Measurements from ENCODE around the gene BBC3. TPM values are rescaled to one million over a fixed set of nuclear protein-coding genes. Genes with fewer than 3 reads are reported as not detected.
"Not testable (repeated sequence)": the region's sequence is repeated elsewhere in the genome, so short reads cannot be mapped to it uniquely, and the experiment has no call there.

Gene BBC3, protein sequence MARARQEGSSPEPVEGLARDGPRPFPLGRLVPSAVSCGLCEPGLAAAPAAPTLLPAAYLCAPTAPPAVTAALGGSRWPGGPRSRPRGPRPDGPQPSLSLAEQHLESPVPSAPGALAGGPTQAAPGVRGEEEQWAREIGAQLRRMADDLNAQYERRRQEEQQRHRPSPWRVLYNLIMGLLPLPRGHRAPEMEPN
- total RNA-seq = 10 to 100 TPM; 12.5 to 13.3 TPM

GRCh38 chr19:47230921-47231214 is at the start of gene BBC3:
Gene BBC3, minus strand, starts transcription at chr19:47231199. Its CDS starts 2,768 bp downstream, at chr19:47228431.
- no peaks in the 10 kb centered on the region for H3K9me3 Mint-ChIP-seq
- peaks cover under 1% of the 10 kb centered on the region for H3K27me3 Mint-ChIP-seq
- DNase-seq = no peak
- no peaks in the 10 kb centered on the region for H3K36me3 Mint-ChIP-seq
- H3K4me3 Mint-ChIP-seq = peak within 1 kb of the TSS; percentile 78
- H3K4me1 Mint-ChIP-seq = peaks cover 27% of the 10 kb centered on the region
- H3K27ac Mint-ChIP-seq = peak within 1 kb of the TSS; percentile 44

DNA sequence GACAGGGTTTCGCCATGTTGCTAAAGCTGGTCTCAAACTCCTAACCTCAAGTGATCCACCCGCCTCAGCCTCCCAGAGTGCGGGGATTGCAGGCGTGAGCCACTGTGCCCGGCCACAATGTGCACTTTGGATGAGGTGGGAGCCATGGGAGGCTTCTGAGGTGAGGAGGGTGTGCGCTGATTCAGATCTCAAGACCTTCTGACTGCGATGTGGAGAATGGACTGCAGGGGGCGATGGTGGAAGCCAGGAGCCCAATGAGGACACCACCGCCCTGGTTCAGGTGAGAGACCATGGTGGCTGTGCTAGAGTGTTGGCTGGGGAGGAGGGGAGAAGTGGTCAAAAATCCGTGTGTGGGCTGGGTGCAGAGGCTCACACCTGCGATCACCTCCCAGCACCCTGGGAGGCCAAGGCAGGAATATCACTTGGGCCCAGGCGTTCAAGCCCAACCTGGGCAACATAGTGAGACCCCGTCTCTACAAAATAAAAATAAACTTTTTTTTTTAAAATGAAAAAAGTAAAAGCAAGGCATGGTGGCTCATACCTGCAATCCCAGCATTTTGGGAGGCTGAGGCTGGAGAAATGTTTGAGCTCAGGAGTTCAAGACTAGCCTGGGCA is 49.3 kb upstream of the BBC3 start:
- H3K9me3 Mint-ChIP-seq = no peaks in the 10 kb centered on the region
- H3K4me1 Mint-ChIP-seq = peaks cover 7% of the 10 kb centered on the region
- peaks cover 9% of the 10 kb centered on the region for H3K36me3 Mint-ChIP-seq
- no peak overlapping the region for H3K4me3 Mint-ChIP-seq
- H3K27me3 Mint-ChIP-seq = no peaks in the 10 kb centered on the region
- DNase-seq = peak; percentile 58
- no peak overlapping the region for H3K27ac Mint-ChIP-seq

GRCh38 chr19:47276513-47276912 is 45.5 kb upstream of the BBC3 start:
- not testable (repeated sequence) for H3K27me3 Mint-ChIP-seq, H3K4me3 Mint-ChIP-seq, H3K9me3 Mint-ChIP-seq, DNase-seq, H3K36me3 Mint-ChIP-seq, H3K27ac Mint-ChIP-seq
- H3K4me1 Mint-ChIP-seq = peaks cover 17% of the 10 kb centered on the region

DNA sequence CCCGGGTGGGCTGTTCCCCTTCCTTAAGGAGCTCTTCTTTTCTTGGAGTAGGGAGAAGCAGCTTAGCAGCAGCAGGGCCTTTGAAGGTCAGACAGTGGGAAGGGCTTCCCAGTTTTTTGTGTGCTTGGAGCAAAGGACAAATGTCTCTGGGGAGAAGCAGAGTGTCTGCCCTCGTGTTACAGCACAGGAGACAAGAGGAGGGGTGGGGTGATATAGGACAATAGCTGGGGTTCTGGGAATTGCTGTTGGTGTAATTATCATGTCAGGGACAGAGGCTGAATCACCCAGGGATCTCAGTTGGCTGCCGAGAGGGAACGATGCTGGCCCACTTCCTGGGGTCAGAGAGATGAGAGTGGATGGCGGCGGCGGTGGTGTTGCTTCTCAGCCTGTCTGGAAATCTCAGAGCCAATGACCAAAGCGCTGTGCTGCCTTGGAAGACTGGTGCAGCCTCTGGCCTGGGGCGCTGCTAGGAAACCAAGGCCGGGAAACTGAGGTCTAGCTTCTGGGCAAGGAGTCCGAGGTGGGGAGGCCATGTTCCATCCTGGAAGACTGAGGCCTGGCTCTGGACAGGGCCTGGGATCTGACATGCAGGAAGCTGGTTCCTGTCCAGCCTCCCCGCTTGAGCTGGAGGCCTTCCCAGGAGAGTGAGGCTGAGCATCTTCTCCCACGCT is 44.9 kb upstream of the BBC3 start:
- Mint-ChIP-seq H3K36me3 (peaks cover 11% of the 10 kb centered on the region), H3K27ac (no peak overlapping the region), H3K4me3 (peak overlapping the region; percentile 76), H3K27me3 (no peaks in the 10 kb centered on the region), H3K9me3 (no peaks in the 10 kb centered on the region), H3K4me1 (peaks cover 17% of the 10 kb centered on the region)
- no peak for DNase-seq

DNA sequence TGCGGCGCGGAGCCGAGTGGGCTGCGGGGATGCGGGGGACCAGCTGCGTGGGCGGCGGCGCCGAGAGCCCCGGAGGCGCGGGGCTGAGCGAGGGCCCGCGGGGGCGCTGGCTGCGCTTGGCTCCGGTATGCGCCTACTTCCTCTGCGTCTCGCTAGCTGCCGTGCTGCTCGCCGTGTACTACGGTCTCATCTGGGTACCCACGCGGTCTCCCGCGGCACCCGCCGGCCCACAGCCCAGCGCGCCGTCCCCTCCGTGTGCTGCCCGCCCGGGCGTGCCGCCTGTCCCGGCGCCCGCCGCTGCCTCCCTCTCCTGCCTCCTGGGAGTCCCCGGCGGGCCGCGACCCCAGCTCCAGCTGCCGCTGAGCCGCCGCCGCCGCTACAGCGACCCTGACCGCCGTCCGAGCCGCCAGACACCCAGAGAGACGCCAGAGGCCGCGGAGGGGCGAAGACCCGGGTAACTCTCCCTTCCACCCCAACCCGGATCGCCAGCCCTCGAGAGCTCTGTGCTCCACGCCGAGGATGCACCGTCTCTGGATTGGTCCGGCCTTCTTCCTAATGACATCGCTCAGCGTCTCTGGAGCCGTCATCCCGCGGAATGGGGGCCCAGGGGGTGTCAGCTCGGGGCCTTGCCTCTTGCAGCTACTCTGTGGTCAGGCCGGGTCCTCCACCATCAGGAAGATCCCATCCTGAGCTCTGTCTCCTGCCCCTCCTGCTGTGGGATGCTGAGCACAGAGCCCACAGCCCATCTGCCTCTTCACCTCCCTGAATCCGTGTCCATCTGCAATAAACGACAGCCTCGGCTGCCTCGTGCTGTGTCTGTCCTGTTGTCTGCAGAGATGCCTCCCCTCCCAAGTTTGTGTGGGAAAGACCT is 44.1 kb upstream of the BBC3 start:
- Mint-ChIP-seq H3K4me3 (peak overlapping the region; percentile 76), H3K27me3 (no peaks in the 10 kb centered on the region), H3K27ac (peak overlapping the region; percentile 54), H3K4me1 (peaks cover 17% of the 10 kb centered on the region), H3K9me3 (no peaks in the 10 kb centered on the region), H3K36me3 (peaks cover 11% of the 10 kb centered on the region)
- DNase-seq = no peak

DNA sequence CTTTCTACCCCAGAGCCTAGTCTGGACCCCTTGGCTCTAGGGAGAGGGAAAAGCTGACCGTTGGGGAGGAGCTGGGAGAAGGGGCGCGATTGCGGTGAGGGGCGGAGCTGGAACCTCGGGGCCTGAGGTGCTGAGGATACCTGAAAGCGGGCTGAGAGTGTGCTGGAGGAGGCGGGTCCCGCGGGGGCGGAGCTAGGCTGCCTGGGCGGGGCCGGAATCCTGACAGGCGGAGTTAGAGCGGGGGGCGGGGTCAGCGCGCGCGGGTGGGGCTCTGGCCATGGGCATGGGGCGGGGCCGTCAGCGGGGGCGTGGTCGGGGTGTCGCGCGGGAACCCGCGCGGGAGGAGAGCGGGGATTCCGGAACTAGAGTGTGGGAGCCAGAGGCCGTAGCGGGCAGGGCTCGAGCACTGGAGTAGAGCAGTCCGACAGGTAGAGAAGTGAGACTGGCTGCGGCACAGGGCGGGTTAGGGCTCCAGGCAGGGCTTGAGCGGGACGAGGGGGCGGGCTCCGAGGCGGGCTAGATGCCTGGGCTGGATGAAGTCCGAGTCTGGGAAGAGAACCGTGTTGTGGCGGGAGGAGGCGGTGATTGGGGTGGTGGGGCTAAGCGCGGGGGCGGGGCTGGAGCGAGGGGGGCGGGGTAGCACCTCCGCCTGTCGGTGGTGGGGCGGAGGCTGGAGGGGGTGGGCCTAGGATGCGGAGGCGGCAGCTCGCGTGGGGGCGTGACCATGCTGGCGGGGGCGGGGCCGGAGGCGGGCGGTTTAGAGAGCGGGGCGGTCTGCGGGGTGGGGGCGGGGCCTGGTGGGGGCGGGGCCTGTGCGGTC is 43.3 kb upstream of the BBC3 start, which contains the start of gene INAFM1:
Gene INAFM1, plus strand, starts transcription at position 815 of the 820 bp plus-strand sequence. CDS start 35 bp downstream, outside the sequence.
- Mint-ChIP-seq H3K27me3 (no peaks in the 10 kb centered on the region), H3K36me3 (peaks cover 8% of the 10 kb centered on the region), H3K4me3 (peak within 1 kb of the TSS; percentile 94), H3K4me1 (peaks cover 17% of the 10 kb centered on the region), H3K27ac (peak within 1 kb of the TSS; percentile 99), H3K9me3 (no peaks in the 10 kb centered on the region)
- DNase-seq = peak; percentile 99

- Mint-ChIP-seq H3K4me1 (peaks cover 17% of the 10 kb centered on the region), H3K9me3 (no peaks in the 10 kb centered on the region), H3K36me3 (peaks cover 8% of the 10 kb centered on the region), H3K27ac (peak overlapping the region; percentile 99), H3K4me3 (peak overlapping the region; percentile 94), H3K27me3 (no peaks in the 10 kb centered on the region)
- DNase-seq = peak; percentile 91
Observed at GRCh38 chr19:47273313-47274070, 42.5 kb upstream of the BBC3 start.

- Mint-ChIP-seq H3K36me3 (peaks cover 8% of the 10 kb centered on the region), H3K4me3 (peak overlapping the region; percentile 94), H3K4me1 (peaks cover 16% of the 10 kb centered on the region), H3K27ac (peak overlapping the region; percentile 90), H3K9me3 (no peaks in the 10 kb centered on the region), H3K27me3 (no peaks in the 10 kb centered on the region)
- DNase-seq = no peak
Observed at GRCh38 chr19:47272448-47273312, 41.7 kb upstream of the BBC3 start.

- no peak for DNase-seq
- no peaks in the 10 kb centered on the region for H3K9me3 Mint-ChIP-seq
- no peaks in the 10 kb centered on the region for H3K27me3 Mint-ChIP-seq
- H3K36me3 Mint-ChIP-seq = peaks cover 8% of the 10 kb centered on the region
- H3K4me1 Mint-ChIP-seq = peaks cover 16% of the 10 kb centered on the region
- no peak overlapping the region for H3K27ac Mint-ChIP-seq
- no peak overlapping the region for H3K4me3 Mint-ChIP-seq
Observed at GRCh38 chr19:47271949-47272348, 41.0 kb upstream of the BBC3 start.

DNA sequence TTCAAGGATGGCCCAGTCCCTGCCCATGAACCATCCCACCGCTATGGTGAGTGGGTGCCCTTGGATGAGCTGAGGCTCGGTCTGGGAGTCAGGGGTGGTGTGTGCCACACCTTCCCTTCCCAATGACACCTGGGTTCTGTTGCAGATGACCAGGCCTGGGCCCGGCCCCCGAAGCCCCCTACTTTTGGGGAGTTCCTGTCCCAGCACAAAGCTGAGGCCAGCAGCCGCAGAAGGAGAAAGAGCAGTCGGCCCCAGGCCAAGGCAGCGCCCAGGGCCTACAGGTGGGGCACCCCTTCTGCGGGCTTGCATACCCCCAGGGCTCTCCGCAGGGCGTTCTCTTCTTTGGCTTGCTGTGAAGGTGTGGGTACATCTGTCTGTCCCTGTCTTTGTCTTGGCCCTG is 39.4 kb upstream of the BBC3 start:
- peaks cover 12% of the 10 kb centered on the region for H3K4me1 Mint-ChIP-seq
- H3K4me3 Mint-ChIP-seq = no peak overlapping the region
- no peak overlapping the region for H3K27ac Mint-ChIP-seq
- H3K9me3 Mint-ChIP-seq = no peaks in the 10 kb centered on the region
- DNase-seq = no peak
- peaks cover 9% of the 10 kb centered on the region for H3K36me3 Mint-ChIP-seq
- H3K27me3 Mint-ChIP-seq = no peaks in the 10 kb centered on the region

DNA sequence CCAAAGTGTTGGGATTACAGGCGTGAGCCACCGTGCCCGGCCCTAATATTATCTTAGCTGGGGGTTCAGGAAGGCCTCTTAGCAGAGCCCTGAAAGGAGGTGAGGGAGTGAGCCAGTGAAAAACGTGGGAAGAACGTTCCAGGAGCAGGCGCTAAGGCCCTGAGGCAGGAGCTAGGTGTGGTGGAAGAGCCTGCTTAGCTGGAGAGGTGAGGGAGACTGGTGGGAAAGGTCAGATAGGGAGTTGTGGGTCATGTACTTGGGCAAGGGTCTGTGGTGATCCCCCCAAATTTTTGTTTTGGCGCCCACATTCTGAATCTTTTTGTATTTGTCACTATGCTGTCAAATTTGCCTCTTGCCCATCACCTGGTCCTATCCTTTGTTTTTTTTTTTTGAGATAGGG is 38.6 kb upstream of the BBC3 start:
- Mint-ChIP-seq H3K27ac (peak overlapping the region; percentile 39), H3K9me3 (no peaks in the 10 kb centered on the region), H3K36me3 (peaks cover 10% of the 10 kb centered on the region), H3K27me3 (no peaks in the 10 kb centered on the region), H3K4me1 (peaks cover 9% of the 10 kb centered on the region), H3K4me3 (no peak overlapping the region)
- DNase-seq = no peak

GRCh38 chr19:47268028-47268427 is 37.0 kb upstream of the BBC3 start:
- DNase-seq = no peak
- no peaks in the 10 kb centered on the region for H3K27me3 Mint-ChIP-seq
- H3K27ac Mint-ChIP-seq = no peak overlapping the region
- H3K36me3 Mint-ChIP-seq = peaks cover 14% of the 10 kb centered on the region
- H3K4me3 Mint-ChIP-seq = no peak overlapping the region
- peaks cover 9% of the 10 kb centered on the region for H3K4me1 Mint-ChIP-seq
- no peaks in the 10 kb centered on the region for H3K9me3 Mint-ChIP-seq

- no peak for DNase-seq
- Mint-ChIP-seq H3K27ac (no peak overlapping the region), H3K9me3 (no peaks in the 10 kb centered on the region), H3K36me3 (peaks cover 14% of the 10 kb centered on the region), H3K4me3 (no peak overlapping the region), H3K27me3 (no peaks in the 10 kb centered on the region), H3K4me1 (peaks cover 2% of the 10 kb centered on the region)
Observed at GRCh38 chr19:47267350-47267759, 36.4 kb upstream of the BBC3 start.

All from activated naive CD8-positive, alpha-beta T cell treated with anti-CD3 and anti-CD28 coated beads for 36 hours (primary cell).